Kidney tubule cell (primary cell): ENCODE results near the gene STARD13.
A peak's percentile ranks its signal among the peaks of the same experiment; 100 is the strongest.

Experiments
- DNase-seq: peaks from one replicate; pipeline ENCODE4 v3.0.0-alpha.2; 2018; ENCODE audit warnings: low spot score

The STARD13 gene

GRCh38 chr13:33277946-33278345 lies 7.6 kb downstream of the STARD13 start:
- DNase-seq, result no peak

- DNase-seq, result no peak
These were observed 8.4 kb downstream of the STARD13 start for GRCh38 chr13:33277037-33277740.

- DNase-seq, result peak; percentile 60
These were observed 9.0 kb downstream of the STARD13 start for GRCh38 chr13:33276570-33276969.

GRCh38 chr13:33275916-33276315 lies 9.6 kb downstream of the STARD13 start:
- DNase-seq, result peak; percentile 77

- DNase-seq, result peak; percentile 67
These were observed 11.3 kb downstream of the STARD13 start for GRCh38 chr13:33274264-33274663.

- DNase-seq, result peak; percentile 86
These were observed 12.9 kb downstream of the STARD13 start for GRCh38 chr13:33272531-33273124.

GRCh38 chr13:33271759-33272158 lies 13.8 kb downstream of the STARD13 start:
- DNase-seq, result no peak

- no peak for DNase-seq
These were observed 14.5 kb downstream of the STARD13 start for GRCh38 chr13:33270895-33271538.

GRCh38 chr13:33265607-33266006 lies 19.9 kb downstream of the STARD13 start:
- DNase-seq, result no peak

- DNase-seq, result no peak
These were observed 20.4 kb downstream of the STARD13 start for GRCh38 chr13:33265133-33265532.

GRCh38 chr13:33264620-33264978 lies 21.0 kb downstream of the STARD13 start:
- DNase-seq, result peak; percentile 75

- DNase-seq, result peak; percentile 75
These were observed 21.5 kb downstream of the STARD13 start for GRCh38 chr13:33263976-33264619.

- peak; percentile 42 for DNase-seq
These were observed 22.1 kb downstream of the STARD13 start for GRCh38 chr13:33263484-33263883.

- no peak for DNase-seq
These were observed 22.6 kb downstream of the STARD13 start for GRCh38 chr13:33262997-33263396.

- DNase-seq, result no peak
These were observed 23.0 kb downstream of the STARD13 start for GRCh38 chr13:33262594-33262993.

GRCh38 chr13:33262062-33262487 lies 23.5 kb downstream of the STARD13 start:
- peak; percentile 96 for DNase-seq

GRCh38 chr13:33261387-33262061 lies 24.0 kb downstream of the STARD13 start:
- no peak for DNase-seq

- DNase-seq, result no peak
These were observed 25.1 kb downstream of the STARD13 start for GRCh38 chr13:33260168-33261098.

GRCh38 chr13:33259296-33259695 lies 26.3 kb downstream of the STARD13 start:
- DNase-seq, result no peak

GRCh38 chr13:33258808-33259193 lies 26.8 kb downstream of the STARD13 start:
- no peak for DNase-seq
